ENCODE data around the gene RGPD4. TPM values are rescaled to one million over a fixed set of nuclear protein-coding genes. Genes with fewer than 3 reads are reported as not detected.
"Not testable (repeated sequence)": the region's sequence is repeated elsewhere in the genome, so short reads cannot be mapped to it uniquely, and the experiment has no call there.

RGPD4 gene
- 0.06 and 0.07 TPM in 2 replicates for total RNA-seq (ENCODE audit: low replicate concordance)

DNA sequence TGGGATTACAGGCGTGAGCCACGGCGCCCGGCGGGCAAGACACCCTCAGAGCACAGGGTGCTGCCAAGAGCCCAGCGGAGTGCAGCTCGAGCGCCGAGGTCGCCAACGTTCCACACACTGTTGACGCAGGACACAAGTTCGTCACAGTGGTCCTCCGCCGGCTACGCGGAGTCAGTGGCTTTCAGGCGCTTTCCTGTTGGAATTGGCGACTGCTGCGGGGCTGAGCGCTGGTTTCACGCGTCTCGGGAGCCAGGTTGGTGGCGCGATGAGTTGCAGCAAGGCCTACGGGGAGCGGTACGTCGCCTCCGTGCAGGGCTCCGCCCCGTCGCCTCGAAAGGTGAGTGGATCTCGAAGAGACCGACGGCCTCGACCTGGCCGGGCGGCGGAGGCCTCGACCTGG lies at the start of gene RGPD4:
Gene RGPD4, plus strand, starts transcription at position 144 of the 400 bp plus-strand sequence. Its CDS starts 122 bp downstream, at position 266.
- H3K27me3 ChIP-seq; H2AFZ ChIP-seq (replicated peaks); H3K9me3 Mint-ChIP-seq; H3K4me1 Mint-ChIP-seq; H3K4me3 ChIP-seq; DNase-seq (ENCODE audit: low spot score); H3K4me2 ChIP-seq; H4K20me1 ChIP-seq (ENCODE audit: low read depth); H3K27ac ChIP-seq; H3K36me3 Mint-ChIP-seq; H3F3A ChIP-seq (ENCODE audit: low read depth); H3K4me1 ChIP-seq; H3K9ac ChIP-seq; H3K79me2 ChIP-seq (ENCODE audit: low read depth); H3K27me3 Mint-ChIP-seq (ENCODE audit: insufficient read depth, low read depth); H3K9me3 ChIP-seq (ENCODE audit: low read depth); H3K27ac Mint-ChIP-seq; H3K36me3 ChIP-seq; H3K4me3 Mint-ChIP-seq: not testable (repeated sequence)

DNA sequence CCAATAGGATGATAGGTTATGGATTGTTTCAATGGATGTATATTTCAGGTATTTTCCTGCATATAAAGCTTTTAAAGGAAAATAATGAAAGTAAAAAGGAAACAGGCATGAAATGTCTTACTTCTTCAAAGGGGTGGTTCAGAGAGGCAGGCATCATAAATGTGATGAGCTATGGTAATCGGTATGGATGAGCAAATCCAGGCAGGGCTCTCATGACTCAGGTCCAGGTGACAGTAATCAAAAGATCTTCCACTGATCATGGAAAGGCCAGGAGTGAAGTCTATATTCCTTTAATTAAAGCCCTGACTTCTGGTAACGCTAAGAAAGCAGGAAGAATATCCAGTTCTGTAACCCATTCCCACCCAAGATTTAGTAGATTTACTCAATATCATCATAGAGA lies 48.7 kb upstream of the RGPD4 start:
- DNase-seq (ENCODE audit: low spot score) = no peak
- no peak overlapping the region for H3K4me2 ChIP-seq
- peaks cover 6% of the 10 kb centered on the region for H3K4me1 Mint-ChIP-seq

DNA sequence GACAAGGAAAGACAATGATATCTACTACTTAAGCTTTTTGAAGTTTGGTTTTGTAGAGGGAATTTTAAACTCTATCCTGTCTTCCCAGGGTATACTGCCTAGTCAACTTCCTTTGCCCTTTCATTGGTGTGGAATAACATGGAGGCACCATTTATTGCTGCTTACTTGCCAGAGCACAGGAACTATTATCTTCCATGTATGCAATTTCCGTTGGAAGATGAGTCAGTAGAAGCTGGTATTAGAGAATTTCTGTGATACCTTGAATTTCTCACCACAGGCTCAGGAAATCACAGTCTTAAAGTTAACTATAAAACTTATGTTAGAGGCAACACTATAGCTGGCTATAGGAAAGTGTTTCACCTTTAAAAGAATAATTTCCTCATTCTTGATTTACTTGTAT lies 40.9 kb upstream of the RGPD4 start:
- Mint-ChIP-seq H3K27me3 (ENCODE audit: insufficient read depth, low read depth) (peaks cover 3% of the 10 kb centered on the region), H3K9me3 (no peaks in the 10 kb centered on the region), H3K4me1 (no peaks in the 10 kb centered on the region), H3K4me3 (no peak overlapping the region), H3K27ac (no peak overlapping the region), H3K36me3 (no peaks in the 10 kb centered on the region)
- Histone ChIP-seq H2AFZ (replicated peaks) (no peak overlapping the region), H3K9ac (no peak overlapping the region), H3K4me2 (no peak overlapping the region), H3K36me3 (no peaks in the 10 kb centered on the region), H3K79me2 (ENCODE audit: low read depth) (no peaks in the 10 kb centered on the region), H3K27me3 (no peaks in the 10 kb centered on the region), H4K20me1 (ENCODE audit: low read depth) (no peaks in the 10 kb centered on the region), H3K9me3 (ENCODE audit: low read depth) (no peaks in the 10 kb centered on the region), H3K27ac (no peak overlapping the region), H3K4me1 (no peaks in the 10 kb centered on the region), H3F3A (ENCODE audit: low read depth) (no peaks in the 10 kb centered on the region), H3K4me3 (no peak overlapping the region)
- DNase-seq (ENCODE audit: low spot score) = no peak
- no peak for TF ChIP-seq EZH2 (IDR thresholded peaks at IDR 0.05)
- TF ChIP-seq, protein P1, sequence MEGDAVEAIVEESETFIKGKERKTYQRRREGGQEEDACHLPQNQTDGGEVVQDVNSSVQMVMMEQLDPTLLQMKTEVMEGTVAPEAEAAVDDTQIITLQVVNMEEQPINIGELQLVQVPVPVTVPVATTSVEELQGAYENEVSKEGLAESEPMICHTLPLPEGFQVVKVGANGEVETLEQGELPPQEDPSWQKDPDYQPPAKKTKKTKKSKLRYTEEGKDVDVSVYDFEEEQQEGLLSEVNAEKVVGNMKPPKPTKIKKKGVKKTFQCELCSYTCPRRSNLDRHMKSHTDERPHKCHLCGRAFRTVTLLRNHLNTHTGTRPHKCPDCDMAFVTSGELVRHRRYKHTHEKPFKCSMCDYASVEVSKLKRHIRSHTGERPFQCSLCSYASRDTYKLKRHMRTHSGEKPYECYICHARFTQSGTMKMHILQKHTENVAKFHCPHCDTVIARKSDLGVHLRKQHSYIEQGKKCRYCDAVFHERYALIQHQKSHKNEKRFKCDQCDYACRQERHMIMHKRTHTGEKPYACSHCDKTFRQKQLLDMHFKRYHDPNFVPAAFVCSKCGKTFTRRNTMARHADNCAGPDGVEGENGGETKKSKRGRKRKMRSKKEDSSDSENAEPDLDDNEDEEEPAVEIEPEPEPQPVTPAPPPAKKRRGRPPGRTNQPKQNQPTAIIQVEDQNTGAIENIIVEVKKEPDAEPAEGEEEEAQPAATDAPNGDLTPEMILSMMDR (IDR thresholded peaks at IDR 0.05) = no peak

More for the DNA sequence above, 48.7 kb upstream of the RGPD4 start:
- Histone ChIP-seq H3K9ac (no peak overlapping the region), H2AFZ (replicated peaks) (no peak overlapping the region), H3K36me3 (no peaks in the 10 kb centered on the region), H3K27ac (no peak overlapping the region), H3K79me2 (ENCODE audit: low read depth) (no peaks in the 10 kb centered on the region), H3K27me3 (no peaks in the 10 kb centered on the region), H3K9me3 (ENCODE audit: low read depth) (no peaks in the 10 kb centered on the region), H3K4me3 (no peak overlapping the region), H3F3A (ENCODE audit: low read depth) (no peaks in the 10 kb centered on the region), H4K20me1 (ENCODE audit: low read depth) (no peaks in the 10 kb centered on the region), H3K4me1 (no peaks in the 10 kb centered on the region)
- Mint-ChIP-seq H3K9me3 (no peaks in the 10 kb centered on the region), H3K27ac (no peak overlapping the region), H3K36me3 (no peaks in the 10 kb centered on the region), H3K27me3 (ENCODE audit: insufficient read depth, low read depth) (peaks cover 6% of the 10 kb centered on the region), H3K4me3 (no peak overlapping the region)
- TF ChIP-seq EZH2 (IDR thresholded peaks at IDR 0.05) = no peak
- no peak for TF ChIP-seq EZH2phosphoT487 (IDR thresholded peaks at IDR 0.05)
- TF ChIP-seq, protein P1 (IDR thresholded peaks at IDR 0.05) = no peak

- H3F3A ChIP-seq (ENCODE audit: low read depth) = no peaks in the 10 kb centered on the region
- H3K9me3 ChIP-seq (ENCODE audit: low read depth) = no peaks in the 10 kb centered on the region
- H3K4me2 ChIP-seq = no peak overlapping the region
- H3K27me3 ChIP-seq = no peaks in the 10 kb centered on the region
- H3K9ac ChIP-seq = no peak overlapping the region
- no peak for TF ChIP-seq EZH2 (IDR thresholded peaks at IDR 0.05)
- TF ChIP-seq EZH2phosphoT487 (IDR thresholded peaks at IDR 0.05) = no peak
- TF ChIP-seq, protein P1 (IDR thresholded peaks at IDR 0.05) = no peak
- Mint-ChIP-seq H3K36me3 (no peaks in the 10 kb centered on the region), H3K9me3 (no peaks in the 10 kb centered on the region), H3K27ac (no peak overlapping the region), H3K27me3 (ENCODE audit: insufficient read depth, low read depth) (no peaks in the 10 kb centered on the region), H3K4me1 (no peaks in the 10 kb centered on the region), H3K4me3 (no peak overlapping the region)
- DNase-seq (ENCODE audit: low spot score) = no peak
- H3K4me3 ChIP-seq = no peak overlapping the region
- H4K20me1 ChIP-seq (ENCODE audit: low read depth) = no peaks in the 10 kb centered on the region
- H3K36me3 ChIP-seq = no peaks in the 10 kb centered on the region
- no peaks in the 10 kb centered on the region for H3K79me2 ChIP-seq (ENCODE audit: low read depth)
- no peak overlapping the region for H2AFZ ChIP-seq (replicated peaks)
- H3K4me1 ChIP-seq = no peaks in the 10 kb centered on the region
- no peak overlapping the region for H3K27ac ChIP-seq
Measured at GRCh38 chr2:107790837-107791236, 35.9 kb upstream of the RGPD4 start.

All from neural progenitor cell (in vitro differentiated cells).